Activated T-cell treated with anti-CD3 and anti-CD28 coated beads for 1 hour (primary cell): Measurements from ENCODE around the gene AXIN2.

Experiments used
- DNase-seq: peaks from one replicate; pipeline ENCODE4 v3.0.0-alpha.2; 2020; ENCODE audit warnings: low read depth

Gene AXIN2

GRCh38 chr17:65584604-65585521 is 23.4 kb upstream of the AXIN2 start:
- no peak for DNase-seq

DNA sequence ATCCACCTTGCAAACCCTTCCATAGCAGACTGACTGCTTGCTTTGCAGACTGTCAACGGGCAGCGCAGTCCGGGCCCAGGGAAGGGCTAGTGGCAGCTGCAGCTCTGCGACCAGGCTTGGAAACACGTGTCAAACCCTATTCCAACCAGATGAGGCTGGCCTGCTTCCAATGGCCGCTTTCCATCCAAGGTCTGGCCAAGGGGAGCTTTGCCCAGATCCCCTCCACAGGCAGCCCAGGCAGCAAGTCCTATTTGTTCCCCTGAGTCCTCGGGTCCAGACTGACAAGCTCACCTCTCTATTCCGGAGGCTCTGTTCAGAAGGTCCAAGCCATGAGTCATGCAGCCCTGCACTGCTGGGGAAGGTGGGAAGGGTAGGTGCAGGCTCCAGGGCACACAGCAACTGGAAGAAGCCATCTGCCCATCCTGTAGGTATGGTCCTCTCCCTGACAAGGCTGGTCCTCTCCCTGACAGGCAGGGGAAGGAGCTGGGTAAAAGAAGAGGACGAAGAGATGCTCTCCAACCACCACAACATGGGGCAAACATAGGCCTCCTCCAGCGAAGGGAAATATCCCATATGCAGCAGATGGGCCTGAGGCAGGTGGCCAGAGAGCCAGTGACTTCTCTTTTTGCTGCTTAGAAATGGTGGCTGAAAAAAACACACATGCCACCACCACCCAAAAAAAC is 22.6 kb upstream of the AXIN2 start:
- no peak for DNase-seq

DNA sequence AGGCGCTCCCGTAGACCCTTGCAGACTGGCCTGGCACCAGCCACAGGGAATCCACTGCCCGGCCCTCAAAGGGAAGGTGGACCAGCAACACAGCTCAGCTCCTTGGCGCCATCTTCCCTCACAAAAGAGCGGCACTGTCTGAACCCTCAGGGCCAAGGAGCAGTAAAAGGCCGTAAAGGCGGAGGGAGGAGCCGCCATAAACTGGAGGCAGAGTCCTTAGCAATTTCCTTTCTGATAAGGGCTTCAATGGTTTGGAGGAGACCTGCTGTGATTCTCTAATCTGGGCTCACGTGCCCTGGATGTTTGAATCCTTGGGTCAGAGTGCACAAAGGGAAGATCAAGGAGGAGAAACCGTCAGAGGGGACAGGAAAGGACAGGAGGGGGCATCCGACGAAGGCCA is 15.5 kb upstream of the AXIN2 start:
- DNase-seq, result no peak

GRCh38 chr17:65573282-65573602 is 11.8 kb upstream of the AXIN2 start:
- DNase-seq, result no peak

GRCh38 chr17:65572581-65573281 is 11.3 kb upstream of the AXIN2 start:
- DNase-seq, result no peak

- no peak for DNase-seq
Observed at GRCh38 chr17:65572186-65572580, 10.7 kb upstream of the AXIN2 start.

- DNase-seq, result no peak
Observed at GRCh38 chr17:65568918-65569317, 7.5 kb upstream of the AXIN2 start.

GRCh38 chr17:65567566-65567965 is 6.1 kb upstream of the AXIN2 start:
- no peak for DNase-seq

DNA sequence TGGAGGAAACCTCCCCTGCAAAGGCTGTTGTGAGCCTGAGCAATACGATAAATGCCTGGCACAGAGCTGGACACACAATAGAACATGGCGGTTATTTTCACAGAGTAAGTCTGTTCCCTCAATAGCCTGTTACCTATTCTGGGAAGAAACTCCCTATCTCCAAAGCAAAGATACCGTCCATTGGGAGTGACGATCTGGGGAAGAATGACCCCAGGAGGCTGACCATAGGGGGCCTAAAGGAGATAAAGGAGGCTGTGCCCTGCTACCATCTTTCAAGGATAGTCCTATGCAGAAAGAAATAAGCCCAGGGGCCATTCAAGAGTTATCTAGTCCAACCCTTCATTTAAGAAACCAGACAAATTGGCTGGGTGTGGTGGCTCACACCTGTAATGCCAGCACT is 4.1 kb upstream of the AXIN2 start:
- no peak for DNase-seq

DNA sequence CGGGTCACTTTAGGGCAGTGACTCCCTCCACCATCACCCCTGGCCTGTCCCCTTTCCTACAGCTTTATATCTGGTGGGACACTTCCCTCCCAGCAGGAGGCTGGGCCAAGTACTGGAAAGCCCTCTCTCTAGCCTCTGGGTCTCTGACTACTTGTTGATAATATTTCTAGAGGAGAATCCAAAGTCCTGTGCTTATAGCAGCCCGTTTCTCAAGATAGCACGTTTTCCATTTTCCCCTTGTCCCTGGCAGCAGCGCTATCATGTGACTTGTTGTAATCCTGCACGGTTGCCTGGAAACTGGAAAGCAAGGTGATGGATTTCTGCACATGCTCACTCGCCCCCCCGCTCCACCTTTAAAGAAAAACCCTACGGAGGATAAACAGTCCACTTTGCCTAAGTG is 3.3 kb upstream of the AXIN2 start:
- no peak for DNase-seq

DNA sequence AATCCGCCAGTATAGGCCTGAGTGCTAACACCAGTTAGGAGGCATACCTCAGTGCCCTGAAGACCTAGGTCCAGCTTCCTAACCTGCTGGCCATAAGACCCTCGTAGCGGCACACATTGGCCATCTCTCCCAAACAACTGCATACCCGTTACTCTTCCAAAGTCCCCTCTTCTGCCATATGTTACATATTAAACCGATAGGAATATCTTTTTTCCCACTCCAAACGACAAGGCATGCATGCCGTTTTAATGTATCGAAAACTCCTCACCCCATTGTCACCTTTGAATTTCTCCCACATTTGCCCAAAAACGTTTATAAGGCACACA is 721 bp upstream of the AXIN2 start:
- DNase-seq, result no peak

- peak; percentile 61 for DNase-seq
Observed at GRCh38 chr17:65560628-65561451, 608 bp downstream of the AXIN2 start.

DNA sequence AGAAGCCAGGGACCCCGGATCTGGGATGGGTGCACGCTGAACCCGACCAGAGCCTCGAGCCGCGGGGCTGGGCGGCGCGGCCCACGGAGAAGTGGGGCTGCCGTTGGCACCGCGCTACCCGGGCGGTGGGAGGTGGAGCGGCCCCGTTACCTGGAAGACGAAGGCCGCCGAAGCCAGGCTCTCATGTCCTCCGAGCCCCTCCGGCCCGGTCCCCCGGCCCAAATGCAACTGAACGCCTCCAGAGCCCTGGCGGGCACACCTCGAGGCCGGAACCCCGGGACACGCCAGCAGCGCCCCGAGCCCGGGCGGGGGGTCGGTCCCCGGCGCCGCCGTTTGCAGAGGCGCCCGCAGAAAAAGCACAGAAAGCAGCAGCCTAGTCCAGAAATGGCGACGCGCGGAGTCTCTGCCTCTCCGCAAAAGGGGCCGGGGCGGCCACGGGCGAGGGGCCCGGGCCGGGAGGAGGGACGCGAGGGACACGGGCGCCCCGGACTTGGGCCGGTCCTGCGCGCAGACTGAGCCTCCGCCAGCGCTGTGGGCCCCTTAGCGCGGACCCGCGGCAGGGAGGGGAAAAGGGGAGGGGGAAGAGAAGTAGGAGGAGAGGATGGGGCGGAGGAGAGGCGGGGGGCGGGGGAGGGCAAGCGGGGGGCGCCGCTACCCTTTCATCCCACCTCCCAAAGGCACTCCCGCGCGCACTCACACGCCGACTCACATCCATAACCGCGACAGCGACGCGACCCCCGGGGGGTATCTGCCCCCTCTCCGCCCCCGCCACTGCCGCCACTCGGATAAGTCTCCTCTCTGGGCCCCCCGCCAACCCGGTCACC is 1.4 kb downstream of the AXIN2 start:
- no peak for DNase-seq

- DNase-seq, result no peak
Observed at GRCh38 chr17:65559461-65559803, 2.0 kb downstream of the AXIN2 start.

DNA sequence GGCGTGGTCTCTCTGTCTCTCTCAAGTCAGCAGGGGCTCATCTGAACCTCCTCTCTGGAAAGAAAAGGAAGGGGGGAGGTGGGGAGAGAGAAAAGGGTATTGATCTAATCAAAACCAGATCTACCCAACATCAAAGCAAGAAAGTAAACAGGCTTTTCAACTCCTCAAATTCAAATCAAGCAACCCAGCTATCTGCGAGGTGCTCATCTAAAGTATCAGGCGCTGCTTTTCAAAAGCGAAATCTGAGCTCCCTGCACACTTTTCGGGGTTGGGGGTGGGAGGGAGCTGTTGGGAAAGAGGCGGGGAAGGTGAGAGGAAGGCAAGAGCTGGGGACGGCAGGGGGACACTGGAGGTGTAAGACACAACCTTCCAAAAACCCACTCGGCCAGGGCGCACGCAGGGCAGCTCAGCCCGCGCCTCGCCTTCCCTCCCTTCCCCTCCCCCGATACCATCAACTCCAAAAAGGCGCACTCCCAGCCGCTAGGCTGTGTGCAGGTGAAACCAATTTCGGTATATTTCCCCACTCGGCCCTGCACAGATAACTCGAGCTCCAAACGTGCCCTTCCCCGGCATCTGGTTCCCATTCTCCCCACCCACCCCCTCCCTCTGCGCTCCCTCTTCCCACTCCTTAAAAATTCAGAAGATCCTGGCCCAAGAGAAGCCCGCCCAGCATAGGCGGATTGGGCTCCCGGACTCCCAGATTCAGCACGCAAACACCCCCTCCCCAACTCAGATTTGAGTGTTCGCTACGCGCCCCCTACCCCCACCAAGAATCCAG is 2.6 kb downstream of the AXIN2 start:
- no peak for DNase-seq

DNA sequence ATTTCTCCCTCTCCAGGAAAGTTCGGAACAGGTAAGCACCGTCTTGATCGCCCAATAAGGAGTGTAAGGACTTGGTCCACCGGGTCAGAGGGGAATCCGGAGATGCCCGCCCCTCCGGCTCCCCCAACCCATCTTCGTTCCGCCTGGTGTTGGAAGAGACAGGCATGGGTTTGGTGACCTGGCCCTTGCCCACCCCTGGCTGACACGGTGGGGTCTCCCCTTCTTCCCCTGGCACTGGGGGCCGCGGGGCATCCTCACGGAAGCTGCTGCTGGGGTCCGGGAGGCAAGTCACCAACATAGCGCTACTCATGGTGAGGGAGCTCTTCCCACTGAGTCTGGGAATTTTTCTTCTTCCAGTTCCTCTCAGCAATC is 3.2 kb downstream of the AXIN2 start:
- no peak for DNase-seq

DNA sequence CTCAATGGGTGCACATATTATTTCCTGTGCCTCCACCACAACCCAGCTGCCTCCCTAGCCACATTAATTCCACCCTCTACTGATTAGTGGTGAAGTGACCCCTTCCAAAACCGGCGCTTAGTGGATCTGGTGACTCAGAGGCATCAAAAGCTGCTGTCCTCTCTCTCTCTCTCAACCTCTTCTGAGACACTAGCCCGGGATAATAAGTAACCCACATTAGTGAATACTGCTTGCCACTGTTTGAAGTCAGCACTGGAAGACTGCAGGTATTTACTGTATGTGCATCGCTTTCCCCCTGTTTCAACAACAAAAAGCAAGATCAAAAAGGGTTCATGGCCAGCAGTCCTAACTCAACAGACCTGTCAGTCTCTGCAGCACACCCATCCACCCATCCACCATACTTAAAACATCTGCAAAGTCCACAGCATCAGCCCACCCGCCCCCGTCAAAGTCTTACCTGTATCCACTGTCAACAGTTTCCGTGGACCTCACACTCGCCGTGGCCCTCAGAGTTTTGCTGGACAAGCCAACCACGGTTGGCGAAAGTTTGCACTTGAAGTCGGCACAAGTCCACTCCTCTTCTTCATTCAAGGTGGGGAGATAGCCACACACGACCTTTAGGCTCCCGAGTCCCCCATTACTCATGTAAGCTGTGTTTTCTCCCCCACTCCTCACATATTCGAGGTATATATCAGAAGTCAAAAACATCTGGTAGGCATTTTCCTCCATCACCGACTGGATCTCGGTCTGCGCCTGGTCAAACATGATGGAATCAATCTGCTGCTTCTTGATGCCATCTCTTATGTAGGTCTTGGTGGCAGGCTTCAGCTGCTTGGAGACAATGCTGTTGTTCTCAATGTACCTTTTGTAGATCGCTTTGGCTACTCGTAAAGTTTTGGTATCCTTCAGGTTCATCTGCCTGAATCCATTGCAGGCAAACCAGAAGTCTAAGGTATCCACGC is 3.8 kb downstream of the AXIN2 start:
- no peak for DNase-seq

GRCh38 chr17:65556910-65557348 is 4.5 kb downstream of the AXIN2 start:
- DNase-seq, result no peak
